Measurements from ENCODE around the gene OARD1. TPM values are rescaled to one million over a fixed set of nuclear protein-coding genes. Genes with fewer than 3 reads are reported as not detected.

Gene OARD1
- total RNA-seq, 2 donors from 2014 or later = 28.5 to 31.1 TPM

DNA sequence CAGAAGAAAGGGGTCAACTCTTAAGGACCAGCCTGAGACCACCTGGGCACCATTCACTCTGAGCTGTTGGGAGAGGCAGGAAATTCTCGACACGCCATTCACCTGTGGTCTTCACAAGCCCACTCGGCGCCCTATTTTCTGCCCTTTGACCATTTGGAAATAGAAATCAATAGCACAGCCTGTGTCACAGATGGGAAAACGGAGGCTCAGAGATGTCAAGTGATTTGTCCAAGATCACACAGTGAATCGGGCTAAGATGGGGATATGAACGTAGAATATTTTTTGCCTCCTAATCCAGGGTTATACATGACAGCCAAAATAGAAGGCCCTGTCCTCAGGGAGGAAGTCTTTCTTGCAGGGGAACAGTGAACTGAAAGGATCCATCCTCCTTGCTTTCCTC lies 22.2 kb downstream of the OARD1 start:
- Mint-ChIP-seq H3K4me1 (ENCODE audit: low read depth in 2 of 2) (peaks cover 11 to 13% of the 10 kb centered on the region in 2 donors), H3K36me3 (peaks cover 6% of the 10 kb centered on the region), H3K27ac (peak overlapping the region in 1 of 2 donors; percentile 36), H3K9me3 (no peaks in the 10 kb centered on the region), H3K4me3 (no peak overlapping the region), H3K27me3 (no peaks in the 10 kb centered on the region)
- ATAC-seq (no peak), DNase-seq (ENCODE audit: low spot score) (no peak)

DNA sequence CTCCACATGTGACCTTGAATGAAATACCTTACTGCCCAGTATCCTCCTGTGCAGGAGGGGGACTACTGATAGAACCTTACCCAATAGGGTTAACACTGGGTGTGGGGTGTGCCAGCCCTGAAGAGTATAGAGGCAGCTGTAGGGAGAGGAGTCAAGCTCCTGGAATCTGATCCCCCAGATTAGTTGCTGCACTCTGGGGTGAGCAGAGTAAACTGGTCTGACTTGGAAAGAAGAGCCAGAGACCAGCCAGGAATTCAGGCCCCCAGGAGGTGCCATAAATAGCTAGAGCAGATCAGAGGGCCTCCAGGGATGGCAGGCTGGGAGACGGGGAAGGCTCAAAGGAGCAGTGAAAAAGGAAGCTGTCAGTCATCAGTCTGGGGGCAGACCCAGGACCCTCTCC lies 22.6 kb downstream of the OARD1 start:
- Mint-ChIP-seq H3K27ac (peak overlapping the region in 1 of 2 donors; percentile 36), H3K4me1 (ENCODE audit: low read depth in 2 of 2) (peaks cover 11 to 13% of the 10 kb centered on the region in 2 donors), H3K4me3 (no peak overlapping the region), H3K27me3 (no peaks in the 10 kb centered on the region), H3K36me3 (peaks cover 6% of the 10 kb centered on the region), H3K9me3 (no peaks in the 10 kb centered on the region)
- DNase-seq (ENCODE audit: low spot score) = no peak
- ATAC-seq = no peak

DNA sequence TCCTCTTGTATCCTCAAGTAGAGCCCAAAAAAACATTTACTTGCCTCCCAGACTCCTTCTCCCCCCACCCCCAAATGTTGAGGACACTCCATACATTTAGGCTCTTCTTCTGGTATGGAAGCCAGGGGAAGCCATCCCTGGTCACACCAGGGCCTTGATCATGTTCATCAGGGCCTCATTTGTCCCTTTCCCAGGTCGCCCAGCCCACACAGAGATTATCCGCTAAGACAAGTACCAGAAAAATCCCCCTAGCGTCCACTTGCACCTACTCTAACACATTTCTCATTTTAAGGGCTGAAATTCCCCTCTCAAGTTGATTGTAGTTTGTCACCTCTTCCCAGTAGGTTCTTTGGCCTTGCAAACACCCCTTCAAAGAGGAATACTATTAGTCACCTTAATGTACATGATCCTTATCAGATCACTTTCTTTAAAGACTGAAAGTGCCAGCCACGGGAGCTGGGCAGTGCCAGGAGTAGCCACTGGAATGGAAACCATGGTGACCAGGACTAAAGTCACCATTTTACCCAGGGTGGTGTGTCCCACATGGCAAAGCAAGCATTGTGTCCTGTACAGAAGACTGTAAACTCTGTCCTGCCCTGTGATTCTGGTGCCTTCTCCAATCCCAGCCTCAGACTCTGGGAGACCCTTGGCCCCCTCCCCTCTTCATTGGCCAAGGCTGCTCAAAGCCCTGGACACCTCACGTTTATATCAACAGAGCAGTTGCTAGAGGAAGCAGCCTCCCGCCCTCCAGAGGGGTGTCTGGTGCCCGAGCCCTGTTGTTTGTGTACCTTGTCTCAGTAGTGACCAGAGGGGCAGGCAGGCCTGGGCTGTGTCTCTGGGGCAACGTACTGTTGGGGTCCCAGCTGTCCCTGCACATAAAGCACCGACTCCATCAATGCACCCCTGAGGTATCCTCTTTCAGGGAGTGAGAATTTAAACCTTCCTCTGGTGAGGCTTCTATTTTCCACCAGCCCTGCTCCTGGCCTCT lies 24.1 kb downstream of the OARD1 start:
- Mint-ChIP-seq H3K27me3 (no peaks in the 10 kb centered on the region), H3K9me3 (no peaks in the 10 kb centered on the region), H3K36me3 (peaks cover 6% of the 10 kb centered on the region), H3K4me1 (ENCODE audit: low read depth in 2 of 2) (peaks cover 11 to 13% of the 10 kb centered on the region in 2 donors), H3K4me3 (no peak overlapping the region), H3K27ac (no peak overlapping the region)
- no peak for DNase-seq (ENCODE audit: low spot score)
- ATAC-seq = no peak

DNA sequence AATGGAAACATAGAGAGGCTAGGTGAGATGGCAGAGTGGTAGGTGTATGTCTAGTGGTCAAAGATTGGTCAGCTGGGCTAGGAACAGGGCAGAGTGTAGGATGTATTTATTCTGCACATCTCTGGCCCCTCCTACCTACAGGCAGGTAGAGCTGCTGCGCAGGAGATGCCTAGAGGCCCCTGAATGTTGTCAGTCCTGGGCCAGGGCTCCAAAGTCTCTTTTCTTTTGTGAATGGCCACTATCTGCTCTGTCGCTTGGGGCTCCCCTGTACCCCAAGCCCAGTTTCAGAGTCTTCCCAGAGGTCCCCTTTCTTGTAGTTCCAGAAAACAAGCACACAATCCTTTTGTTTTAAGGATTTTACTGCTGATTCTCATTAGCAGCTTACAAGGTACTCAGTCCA lies 24.9 kb downstream of the OARD1 start:
- DNase-seq (ENCODE audit: low spot score) = no peak
- Mint-ChIP-seq H3K4me1 (ENCODE audit: low read depth in 2 of 2) (peaks cover 6 to 8% of the 10 kb centered on the region in 2 donors), H3K27ac (no peak overlapping the region)

DNA sequence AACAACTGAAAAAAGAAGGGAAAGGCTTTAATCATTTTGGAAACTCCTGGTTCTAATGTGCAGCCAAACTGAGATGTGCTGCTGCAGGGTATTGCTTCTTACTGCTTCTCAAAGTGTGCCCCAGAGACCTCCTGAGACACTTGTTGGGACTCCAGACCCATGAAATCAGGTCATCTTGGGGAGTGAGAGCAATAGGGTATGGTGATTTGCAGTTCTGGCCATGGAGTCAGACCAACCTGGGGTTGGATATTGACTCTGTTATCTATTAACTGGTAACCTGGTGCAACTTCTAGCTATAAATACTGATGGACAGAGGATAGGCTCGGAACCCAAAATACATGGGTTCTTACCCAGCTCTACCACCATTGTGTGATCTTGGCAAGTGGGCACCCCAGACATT lies 26.1 kb downstream of the OARD1 start:
- H3K36me3 Mint-ChIP-seq = no peaks in the 10 kb centered on the region
- no peak for ATAC-seq
- DNase-seq (ENCODE audit: low spot score) = no peak
- no peaks in the 10 kb centered on the region for H3K4me1 Mint-ChIP-seq (ENCODE audit: low read depth in 2 of 2)
- H3K27me3 Mint-ChIP-seq = no peaks in the 10 kb centered on the region
- no peak overlapping the region for H3K4me3 Mint-ChIP-seq
- no peak overlapping the region for H3K27ac Mint-ChIP-seq
- no peaks in the 10 kb centered on the region for H3K9me3 Mint-ChIP-seq

More for the DNA sequence above, 24.9 kb downstream of the OARD1 start:
- H3K4me3 Mint-ChIP-seq = no peak overlapping the region
- ATAC-seq = no peak
- H3K27me3 Mint-ChIP-seq = no peaks in the 10 kb centered on the region
- H3K36me3 Mint-ChIP-seq = peaks cover 6% of the 10 kb centered on the region
- H3K9me3 Mint-ChIP-seq = no peaks in the 10 kb centered on the region

DNA sequence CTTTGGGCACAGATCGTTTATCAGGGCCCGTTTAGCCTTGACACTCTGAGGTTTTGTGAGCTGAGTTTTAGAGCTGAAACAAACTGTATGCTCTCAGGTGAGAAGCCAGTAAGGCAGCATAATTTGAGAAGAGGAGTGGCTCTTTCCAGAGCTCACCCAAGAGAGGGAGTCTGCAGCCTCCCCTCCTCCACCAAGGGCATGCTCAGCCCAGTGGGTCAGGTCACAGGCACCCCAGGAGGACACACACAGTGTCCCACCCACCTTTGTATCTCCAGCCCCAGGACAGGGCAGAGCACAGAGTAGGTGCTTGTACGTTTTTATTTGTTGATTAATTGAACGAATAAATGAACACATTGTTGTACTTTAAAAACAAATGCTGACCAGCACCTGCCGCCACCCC lies 26.5 kb downstream of the OARD1 start:
- no peaks in the 10 kb centered on the region for H3K4me1 Mint-ChIP-seq (ENCODE audit: low read depth in 2 of 2)
- H3K36me3 Mint-ChIP-seq = no peaks in the 10 kb centered on the region
- no peaks in the 10 kb centered on the region for H3K27me3 Mint-ChIP-seq
- no peak overlapping the region for H3K27ac Mint-ChIP-seq
- H3K9me3 Mint-ChIP-seq = no peaks in the 10 kb centered on the region
- DNase-seq (ENCODE audit: low spot score) (no peak), ATAC-seq (peak in 1 of 2 donors; percentile 3)
- no peak overlapping the region for H3K4me3 Mint-ChIP-seq

DNA sequence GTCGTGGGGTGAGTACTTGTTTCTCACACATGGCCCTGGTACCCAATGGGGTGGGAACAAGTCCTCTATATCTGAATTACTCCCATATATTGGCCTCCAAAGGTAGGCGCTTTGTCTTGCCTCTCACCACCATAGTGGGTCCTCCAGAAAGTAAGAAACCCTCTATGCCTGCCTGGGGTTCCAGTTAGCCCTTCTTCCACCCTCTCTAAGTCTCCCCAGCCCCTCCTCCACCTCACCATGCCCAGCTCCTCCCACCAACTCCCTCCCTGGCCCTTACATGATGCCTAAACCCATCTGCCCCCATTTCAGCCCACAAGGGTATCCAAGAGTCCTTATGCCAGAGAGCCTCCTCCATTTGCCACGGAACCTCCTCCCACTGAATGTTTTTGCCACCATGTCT lies 29.0 kb downstream of the OARD1 start:
- Mint-ChIP-seq H3K4me1 (ENCODE audit: low read depth in 2 of 2) (peaks cover 0 to 4% of the 10 kb centered on the region in 2 donors), H3K36me3 (no peaks in the 10 kb centered on the region), H3K27ac (no peak overlapping the region)

DNA sequence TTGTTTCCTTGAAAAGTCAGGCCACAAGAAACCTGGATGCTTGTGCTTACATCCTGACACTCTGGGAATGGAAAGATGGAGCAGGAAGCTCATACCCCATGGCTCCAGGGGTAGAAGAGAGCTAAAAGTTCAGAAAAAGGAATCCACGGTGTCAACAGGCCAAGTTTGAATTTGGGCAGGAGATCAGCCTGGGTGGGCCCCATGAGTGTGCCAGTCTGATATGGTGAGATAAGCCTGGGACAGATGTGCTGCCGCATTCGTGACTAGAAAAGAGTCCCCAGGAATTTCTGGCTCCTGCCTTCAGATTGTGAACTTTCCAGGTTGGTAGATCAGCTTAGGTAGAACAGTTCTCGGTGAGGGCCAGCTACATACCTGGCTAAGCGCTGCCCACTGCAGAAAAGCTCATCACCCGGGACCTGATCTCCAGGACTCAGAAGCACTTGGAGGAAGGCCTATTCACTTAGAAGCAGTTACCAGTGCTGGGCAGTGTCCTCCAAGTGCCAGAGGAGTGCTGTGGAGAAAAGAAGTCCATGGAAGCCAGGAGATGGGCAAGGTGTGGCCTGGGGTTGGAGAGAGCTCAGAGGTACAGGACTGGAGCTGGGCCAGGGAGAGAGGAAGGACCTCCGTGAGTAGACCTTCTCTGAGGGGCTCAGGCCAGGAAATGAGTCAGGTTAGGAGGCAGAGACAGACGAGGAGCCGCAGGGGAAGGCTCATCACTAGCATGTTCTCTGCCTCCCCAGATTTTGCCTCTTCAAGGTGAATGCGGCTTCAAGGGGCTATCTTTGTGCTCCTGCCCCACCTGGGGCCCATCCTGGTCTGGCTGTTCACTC lies 29.7 kb downstream of the OARD1 start, which contains the start of gene TSPO2:
TSS of gene TSPO2 (plus strand) at position 242 of the 830 bp plus-strand sequence. CDS start at position 761, 519 bp downstream.
- DNase-seq (ENCODE audit: low spot score) = no peak
- H3K27ac Mint-ChIP-seq = no peak within 1 kb of the TSS
- H3K36me3 Mint-ChIP-seq = no peaks in the 10 kb centered on the region
- peaks cover 0 to 4% of the 10 kb centered on the region in 2 donors for H3K4me1 Mint-ChIP-seq (ENCODE audit: low read depth in 2 of 2)
- H3K4me3 Mint-ChIP-seq = no peak within 1 kb of the TSS
- ATAC-seq = no peak
- no peaks in the 10 kb centered on the region for H3K27me3 Mint-ChIP-seq
- H3K9me3 Mint-ChIP-seq = no peaks in the 10 kb centered on the region

More for the DNA sequence above, 29.0 kb downstream of the OARD1 start:
- Mint-ChIP-seq H3K27me3 (no peaks in the 10 kb centered on the region), H3K9me3 (no peaks in the 10 kb centered on the region), H3K4me3 (no peak overlapping the region)
- DNase-seq (ENCODE audit: low spot score) (no peak), ATAC-seq (no peak)

DNA sequence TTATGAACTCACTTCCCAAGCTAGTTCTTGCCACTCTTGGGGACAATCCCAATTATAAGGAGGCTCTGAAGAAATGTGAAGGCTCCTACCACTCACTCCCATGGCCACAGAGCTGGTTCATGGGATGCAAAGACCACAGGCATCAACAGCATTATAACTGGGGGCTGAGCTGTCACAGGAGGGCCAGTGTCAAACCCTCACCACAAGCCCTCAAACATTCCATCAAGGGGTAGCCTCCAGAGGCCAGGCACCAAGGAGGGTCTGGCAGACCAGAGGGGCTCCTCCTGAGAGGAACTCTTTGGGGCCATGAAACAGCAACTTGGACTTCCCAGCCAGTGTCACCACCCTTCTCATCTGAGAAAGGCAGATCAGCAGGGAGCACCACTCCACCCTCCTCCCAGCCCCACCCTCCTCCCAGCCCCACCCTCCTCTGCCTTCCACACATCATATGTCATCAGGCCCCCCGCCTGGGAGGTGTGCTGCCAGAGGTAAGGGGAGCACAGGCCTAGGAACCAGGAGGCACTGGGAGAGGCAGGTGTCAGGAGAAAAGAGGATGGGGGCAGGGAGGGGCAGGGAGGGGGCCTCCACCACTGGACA lies 31.1 kb downstream of the OARD1 start:
- H3K4me3 Mint-ChIP-seq = no peak overlapping the region
- H3K36me3 Mint-ChIP-seq = no peaks in the 10 kb centered on the region
- H3K9me3 Mint-ChIP-seq = no peaks in the 10 kb centered on the region
- H3K27ac Mint-ChIP-seq = no peak overlapping the region
- ATAC-seq (peak in 1 of 2 donors; percentile 4), DNase-seq (ENCODE audit: low spot score) (no peak)
- peaks cover 0 to 4% of the 10 kb centered on the region in 2 donors for H3K4me1 Mint-ChIP-seq (ENCODE audit: low read depth in 2 of 2)
- H3K27me3 Mint-ChIP-seq = no peaks in the 10 kb centered on the region

DNA sequence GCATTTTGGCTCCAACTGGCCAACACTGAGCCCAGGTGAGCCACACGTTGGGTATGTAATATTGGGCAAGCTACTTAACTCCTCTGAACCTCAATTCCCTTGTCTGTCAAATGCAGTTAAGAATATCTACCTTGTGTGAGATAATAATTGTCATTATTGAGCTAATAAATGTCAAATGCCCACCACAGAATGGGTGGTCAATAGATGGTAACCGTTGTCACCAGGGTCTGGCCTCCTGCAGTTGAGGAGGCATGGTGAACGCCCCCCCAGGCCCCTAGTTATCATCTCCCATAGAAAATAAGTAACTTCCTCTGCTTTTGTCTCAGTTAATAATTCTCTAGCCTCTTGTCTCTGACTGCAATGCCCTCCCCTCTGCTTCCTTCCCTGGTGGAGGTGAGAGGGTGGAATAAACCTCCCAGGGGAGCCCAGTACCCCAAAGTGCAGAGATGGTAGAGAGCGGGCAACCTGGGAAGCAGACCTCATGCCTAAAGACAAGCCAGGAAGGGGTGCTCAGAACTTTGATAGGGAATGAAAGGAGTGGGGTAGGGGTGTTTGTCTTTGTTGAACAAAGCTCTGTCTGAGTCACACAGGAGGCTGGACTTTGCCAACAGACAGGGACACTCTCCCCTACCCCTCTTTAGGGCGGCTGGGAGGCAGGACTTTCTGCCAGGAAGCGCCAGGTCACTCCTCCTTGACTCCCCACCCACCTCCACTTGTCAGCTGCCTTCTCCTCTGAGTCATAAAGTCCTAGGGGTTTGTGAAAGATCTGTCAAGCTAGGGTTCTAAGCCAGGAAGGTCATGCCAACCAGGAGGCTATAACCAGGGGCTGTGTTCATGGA lies 31.8 kb downstream of the OARD1 start:
- Mint-ChIP-seq H3K9me3 (no peaks in the 10 kb centered on the region), H3K36me3 (no peaks in the 10 kb centered on the region), H3K27me3 (no peaks in the 10 kb centered on the region), H3K4me3 (no peak overlapping the region), H3K27ac (no peak overlapping the region), H3K4me1 (ENCODE audit: low read depth in 2 of 2) (peaks cover 0 to 4% of the 10 kb centered on the region in 2 donors)
- peak; percentile 22 to 31 for ATAC-seq
- DNase-seq (ENCODE audit: low spot score) = no peak

DNA sequence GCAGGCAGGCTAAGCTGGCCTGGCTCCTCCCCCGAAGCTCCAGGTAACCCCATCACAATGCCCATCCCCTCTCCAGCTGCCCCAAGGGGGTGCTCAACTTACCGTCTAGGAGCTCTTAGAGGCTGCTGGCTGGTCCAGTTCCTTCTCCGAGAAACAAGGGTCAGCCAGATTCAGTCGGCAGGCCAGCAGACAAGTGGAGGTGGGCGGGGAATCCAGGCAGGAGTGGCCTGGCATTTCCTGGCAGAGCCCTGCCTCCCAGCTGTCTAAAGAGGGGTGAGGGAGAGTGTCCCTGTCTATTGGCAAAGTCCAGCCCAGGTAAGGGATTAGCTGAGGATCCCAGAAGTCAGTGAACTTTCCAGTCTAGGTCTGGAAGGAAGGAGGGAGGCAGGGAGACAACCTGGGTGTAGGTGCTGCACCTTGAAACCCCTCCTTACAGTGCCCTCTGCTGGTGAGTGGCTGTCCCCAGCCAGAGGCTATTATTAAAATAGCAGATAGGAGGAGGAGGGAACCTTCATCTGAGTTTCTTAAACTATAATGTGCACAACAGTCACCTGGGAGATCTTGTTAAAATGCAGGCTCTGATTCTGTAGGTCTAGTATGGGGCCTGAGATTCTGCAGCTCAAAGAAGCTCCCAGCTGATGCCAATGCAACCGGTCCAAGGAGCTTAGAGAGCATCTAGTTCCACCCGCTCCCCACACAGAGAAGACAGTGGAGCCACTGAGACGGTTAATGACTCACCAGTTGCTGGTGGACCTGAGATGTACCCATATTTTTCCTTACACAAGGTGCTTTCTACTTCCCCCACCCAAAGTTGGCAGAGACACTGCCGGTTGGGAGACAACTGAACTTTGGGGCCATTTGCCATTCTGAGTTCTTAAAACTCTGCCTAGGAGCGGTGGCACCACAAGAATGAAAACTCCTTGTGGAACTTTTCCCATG lies 32.8 kb downstream of the OARD1 start, which contains the start of gene UNC5CL:
TSS of gene UNC5CL (minus strand) at position 162 of the 939 bp plus-strand sequence. CDS start 4,147 bp downstream, outside the sequence.
- Mint-ChIP-seq H3K36me3 (no peaks in the 10 kb centered on the region), H3K27me3 (no peaks in the 10 kb centered on the region), H3K27ac (no peak within 1 kb of the TSS), H3K9me3 (no peaks in the 10 kb centered on the region), H3K4me1 (ENCODE audit: low read depth in 2 of 2) (peaks cover 0 to 4% of the 10 kb centered on the region in 2 donors), H3K4me3 (no peak within 1 kb of the TSS)
- ATAC-seq (no peak), DNase-seq (ENCODE audit: low spot score) (no peak)

DNA sequence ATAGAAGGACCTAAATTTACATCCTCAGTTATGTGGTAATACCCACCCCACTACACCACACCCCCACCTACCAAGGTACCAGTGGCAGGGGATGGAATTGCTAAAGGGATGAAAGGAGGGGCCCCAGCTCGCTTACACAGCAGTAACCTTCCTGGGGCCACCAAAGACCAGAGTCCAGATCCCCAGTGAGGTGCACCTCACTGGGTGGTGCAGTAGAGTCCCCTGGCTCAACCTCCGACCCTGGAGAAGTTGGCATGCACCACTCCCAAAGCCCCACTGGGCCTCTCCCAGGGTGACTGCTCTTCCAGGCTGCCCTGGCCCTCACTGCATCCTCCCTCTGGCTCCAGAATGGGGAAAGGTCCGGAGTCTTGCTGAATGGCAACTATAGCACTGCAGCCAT lies 34.0 kb downstream of the OARD1 start:
- ATAC-seq (no peak), DNase-seq (ENCODE audit: low spot score) (no peak)
- Mint-ChIP-seq H3K36me3 (no peaks in the 10 kb centered on the region), H3K27me3 (no peaks in the 10 kb centered on the region), H3K4me1 (ENCODE audit: low read depth in 2 of 2) (peaks cover 0 to 4% of the 10 kb centered on the region in 2 donors), H3K9me3 (no peaks in the 10 kb centered on the region), H3K27ac (no peak overlapping the region), H3K4me3 (no peak overlapping the region)

Data from natural killer cell treated with Interleukin-12 subunit alpha and Interleukin-12 subunit beta and Interleukin-15 and Interleukin-18, amount 100 ng/mL, for 72 hours (primary cell).